ENCODE measurements around the gene NPAS2. TPM values are rescaled to one million over a fixed set of nuclear protein-coding genes. Genes with fewer than 3 reads are reported as not detected.

Gene NPAS2
- total RNA-seq, 1 donor from 2014 or later, result 5.5 TPM

DNA sequence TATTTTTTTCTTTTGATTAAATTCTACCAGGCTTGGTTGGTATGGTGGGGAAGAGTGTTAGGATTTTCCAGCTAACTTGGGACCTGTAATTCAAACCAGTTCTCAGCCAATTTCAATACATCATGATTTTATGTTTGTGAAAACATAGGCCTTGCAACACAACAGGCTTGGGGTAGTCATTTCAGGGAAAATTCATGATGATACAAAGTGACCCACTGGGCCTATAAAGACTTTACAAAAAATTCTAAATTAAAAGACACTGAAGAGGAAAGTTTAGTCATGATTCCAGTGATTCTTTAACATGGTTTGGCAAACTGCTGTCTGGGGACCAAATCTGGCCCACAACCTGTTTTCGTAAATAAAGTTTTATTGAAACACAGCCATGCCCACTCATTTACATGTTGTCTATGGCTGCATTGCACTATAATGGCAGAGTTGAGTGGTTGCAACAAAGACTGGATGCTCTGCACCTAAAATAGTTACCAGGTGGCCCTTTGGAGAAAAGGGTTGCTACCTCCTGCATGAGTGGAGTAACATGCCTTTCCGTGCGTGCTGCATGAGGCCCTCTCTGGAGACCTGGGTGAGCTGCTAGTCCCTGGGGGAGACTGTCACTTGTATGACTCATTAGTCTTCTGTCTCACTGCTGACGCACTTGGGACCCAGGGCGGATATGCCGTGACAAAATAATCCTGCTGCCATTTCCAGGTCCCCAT is 73.6 kb downstream of the NPAS2 start:
- no peak overlapping the region for H3K9ac ChIP-seq (ENCODE audit: low read length)
- peak; percentile 42 for DNase-seq (ENCODE audit: low read depth)

DNA sequence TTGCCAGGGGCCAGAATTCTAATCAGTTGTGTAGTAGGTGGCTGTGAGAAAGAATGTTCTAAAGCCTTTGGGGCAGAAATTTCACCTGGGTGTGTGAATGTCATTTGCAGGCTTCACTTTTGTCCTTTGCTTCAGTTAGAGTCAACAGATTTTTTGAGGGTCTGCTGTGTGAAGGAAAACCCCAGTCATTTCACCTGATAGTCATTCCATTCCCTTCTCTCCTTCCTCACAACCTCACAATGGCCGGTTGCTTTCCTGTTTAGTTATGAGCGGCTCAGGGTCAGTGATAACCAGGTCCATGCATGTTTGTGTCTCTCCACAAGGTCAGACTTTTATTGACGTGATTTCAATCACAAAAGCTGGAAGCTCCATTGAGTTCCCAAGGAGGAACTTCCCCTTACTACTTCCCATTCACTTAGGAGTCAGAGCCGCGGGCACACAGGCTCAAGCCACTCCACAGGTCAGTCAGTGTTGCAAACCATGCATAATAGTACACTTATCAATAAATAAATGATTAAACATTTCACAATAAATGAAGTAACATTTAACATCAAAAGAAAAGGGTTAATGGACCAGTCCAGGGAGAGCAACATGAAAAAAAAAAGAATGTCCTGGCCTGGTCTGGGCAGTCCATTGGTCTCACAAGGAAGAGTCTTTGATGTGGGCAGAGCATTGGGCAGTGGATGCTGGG is 74.3 kb downstream of the NPAS2 start:
- Histone ChIP-seq H3K4me3 (ENCODE audit: insufficient read depth, low read depth, low read length) (no peak overlapping the region), H3K36me3 (ENCODE audit: insufficient read depth, low read length) (no peaks in the 10 kb centered on the region), H3K4me1 (ENCODE audit: insufficient read depth, low read length) (peaks cover 30% of the 10 kb centered on the region), H3K79me2 (ENCODE audit: insufficient read depth, low read length) (no peaks in the 10 kb centered on the region), H3K4me2 (ENCODE audit: low read length) (peak overlapping the region; percentile 36), H3K9ac (ENCODE audit: low read length) (no peak overlapping the region), H3K27me3 (ENCODE audit: insufficient read depth, low read length) (no peaks in the 10 kb centered on the region), H3K27ac (ENCODE audit: low read depth, low read length) (peak overlapping the region; percentile 54), H2AFZ (ENCODE audit: low read depth, low read length) (no peak overlapping the region), H3K9me3 (ENCODE audit: insufficient read depth, low read depth, low read length) (no peaks in the 10 kb centered on the region), H4K20me1 (ENCODE audit: insufficient read depth, low read length) (no peaks in the 10 kb centered on the region)
- peaks cover 5% of the 10 kb centered on the region for H3K9me3 Mint-ChIP-seq (ENCODE audit: unreplicated experiment)
- TF ChIP-seq EZH2 (IDR thresholded peaks at IDR 0.05; ENCODE audit: insufficient read depth, low read length), result no peak
- TF ChIP-seq, protein P1, sequence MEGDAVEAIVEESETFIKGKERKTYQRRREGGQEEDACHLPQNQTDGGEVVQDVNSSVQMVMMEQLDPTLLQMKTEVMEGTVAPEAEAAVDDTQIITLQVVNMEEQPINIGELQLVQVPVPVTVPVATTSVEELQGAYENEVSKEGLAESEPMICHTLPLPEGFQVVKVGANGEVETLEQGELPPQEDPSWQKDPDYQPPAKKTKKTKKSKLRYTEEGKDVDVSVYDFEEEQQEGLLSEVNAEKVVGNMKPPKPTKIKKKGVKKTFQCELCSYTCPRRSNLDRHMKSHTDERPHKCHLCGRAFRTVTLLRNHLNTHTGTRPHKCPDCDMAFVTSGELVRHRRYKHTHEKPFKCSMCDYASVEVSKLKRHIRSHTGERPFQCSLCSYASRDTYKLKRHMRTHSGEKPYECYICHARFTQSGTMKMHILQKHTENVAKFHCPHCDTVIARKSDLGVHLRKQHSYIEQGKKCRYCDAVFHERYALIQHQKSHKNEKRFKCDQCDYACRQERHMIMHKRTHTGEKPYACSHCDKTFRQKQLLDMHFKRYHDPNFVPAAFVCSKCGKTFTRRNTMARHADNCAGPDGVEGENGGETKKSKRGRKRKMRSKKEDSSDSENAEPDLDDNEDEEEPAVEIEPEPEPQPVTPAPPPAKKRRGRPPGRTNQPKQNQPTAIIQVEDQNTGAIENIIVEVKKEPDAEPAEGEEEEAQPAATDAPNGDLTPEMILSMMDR (IDR thresholded peaks at IDR 0.05; ENCODE audit: insufficient read depth, low read depth, low read length), result no peak
- no peak overlapping the region for H3K4me3 Mint-ChIP-seq (ENCODE audit: unreplicated experiment)
- peaks cover 15% of the 10 kb centered on the region for H3K4me1 Mint-ChIP-seq (ENCODE audit: low read depth, unreplicated experiment)
- H3K27me3 Mint-ChIP-seq (ENCODE audit: low read depth, unreplicated experiment), result peaks cover 7% of the 10 kb centered on the region
- peaks cover 6% of the 10 kb centered on the region for H3K36me3 Mint-ChIP-seq (ENCODE audit: low read depth, unreplicated experiment)
- H3K27ac Mint-ChIP-seq (ENCODE audit: unreplicated experiment), result no peak overlapping the region
- DNase-seq (ENCODE audit: low read depth) (no peak), FAIRE-seq (no peak)

More for the DNA sequence above, 73.6 kb downstream of the NPAS2 start:
- Histone ChIP-seq H3K4me1 (ENCODE audit: insufficient read depth, low read length) (peaks cover 30% of the 10 kb centered on the region), H3K36me3 (ENCODE audit: insufficient read depth, low read length) (no peaks in the 10 kb centered on the region), H4K20me1 (ENCODE audit: insufficient read depth, low read length) (no peaks in the 10 kb centered on the region), H3K4me2 (ENCODE audit: low read length) (peak overlapping the region; percentile 36), H2AFZ (ENCODE audit: low read depth, low read length) (no peak overlapping the region), H3K9me3 (ENCODE audit: insufficient read depth, low read depth, low read length) (no peaks in the 10 kb centered on the region), H3K27ac (ENCODE audit: low read depth, low read length) (peak overlapping the region; percentile 54), H3K79me2 (ENCODE audit: insufficient read depth, low read length) (no peaks in the 10 kb centered on the region), H3K4me3 (ENCODE audit: insufficient read depth, low read depth, low read length) (no peak overlapping the region), H3K27me3 (ENCODE audit: insufficient read depth, low read length) (no peaks in the 10 kb centered on the region)
- peaks cover 6% of the 10 kb centered on the region for H3K36me3 Mint-ChIP-seq (ENCODE audit: low read depth, unreplicated experiment)
- TF ChIP-seq, protein P1 (IDR thresholded peaks at IDR 0.05; ENCODE audit: insufficient read depth, low read depth, low read length), result no peak
- TF ChIP-seq EZH2 (IDR thresholded peaks at IDR 0.05; ENCODE audit: insufficient read depth, low read length), result no peak
- H3K4me1 Mint-ChIP-seq (ENCODE audit: low read depth, unreplicated experiment), result peaks cover 15% of the 10 kb centered on the region
- FAIRE-seq, result no peak
- H3K27ac Mint-ChIP-seq (ENCODE audit: unreplicated experiment), result no peak overlapping the region
- peaks cover 5% of the 10 kb centered on the region for H3K9me3 Mint-ChIP-seq (ENCODE audit: unreplicated experiment)
- no peak overlapping the region for H3K4me3 Mint-ChIP-seq (ENCODE audit: unreplicated experiment)
- peaks cover 9% of the 10 kb centered on the region for H3K27me3 Mint-ChIP-seq (ENCODE audit: low read depth, unreplicated experiment)

DNA sequence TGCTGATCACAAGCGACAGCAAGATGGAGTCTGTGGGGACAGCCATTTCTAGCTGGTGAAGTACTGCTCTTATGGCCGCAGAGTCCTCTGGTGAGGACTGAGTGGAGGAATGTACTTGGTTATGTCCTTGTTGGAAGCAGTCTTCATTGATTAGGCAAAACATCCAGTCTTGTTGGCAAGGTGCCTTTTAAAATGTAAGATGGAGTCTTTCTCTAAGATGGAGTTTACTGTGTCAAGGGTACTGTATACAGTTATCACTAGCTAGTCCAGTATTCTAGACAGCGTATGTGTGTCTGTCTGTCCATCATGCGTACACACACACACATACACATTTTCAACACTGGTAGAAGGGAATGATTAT is 74.8 kb downstream of the NPAS2 start:
- Histone ChIP-seq H3K79me2 (ENCODE audit: insufficient read depth, low read length) (no peaks in the 10 kb centered on the region), H3K4me2 (ENCODE audit: low read length) (no peak overlapping the region), H3K27ac (ENCODE audit: low read depth, low read length) (no peak overlapping the region), H3K4me1 (ENCODE audit: insufficient read depth, low read length) (peaks cover 30% of the 10 kb centered on the region), H3K9me3 (ENCODE audit: insufficient read depth, low read depth, low read length) (no peaks in the 10 kb centered on the region), H3K27me3 (ENCODE audit: insufficient read depth, low read length) (no peaks in the 10 kb centered on the region), H3K4me3 (ENCODE audit: insufficient read depth, low read depth, low read length) (no peak overlapping the region), H4K20me1 (ENCODE audit: insufficient read depth, low read length) (no peaks in the 10 kb centered on the region), H3K36me3 (ENCODE audit: insufficient read depth, low read length) (no peaks in the 10 kb centered on the region), H2AFZ (ENCODE audit: low read depth, low read length) (no peak overlapping the region), H3K9ac (ENCODE audit: low read length) (no peak overlapping the region)
- peaks cover 6% of the 10 kb centered on the region for H3K36me3 Mint-ChIP-seq (ENCODE audit: low read depth, unreplicated experiment)
- TF ChIP-seq, protein P1 (IDR thresholded peaks at IDR 0.05; ENCODE audit: insufficient read depth, low read depth, low read length), result no peak
- no peak for TF ChIP-seq EZH2 (IDR thresholded peaks at IDR 0.05; ENCODE audit: insufficient read depth, low read length)
- no peak overlapping the region for H3K4me3 Mint-ChIP-seq (ENCODE audit: unreplicated experiment)
- no peak overlapping the region for H3K27ac Mint-ChIP-seq (ENCODE audit: unreplicated experiment)
- H3K27me3 Mint-ChIP-seq (ENCODE audit: low read depth, unreplicated experiment), result peaks cover 7% of the 10 kb centered on the region
- DNase-seq (ENCODE audit: low read depth), result no peak
- no peak for FAIRE-seq
- H3K9me3 Mint-ChIP-seq (ENCODE audit: unreplicated experiment), result peaks cover 5% of the 10 kb centered on the region
- H3K4me1 Mint-ChIP-seq (ENCODE audit: low read depth, unreplicated experiment), result peaks cover 15% of the 10 kb centered on the region

All from astrocyte (in vitro differentiated cells and primary cell).